Right atrium auricular region (tissue), 2 donors: ENCODE results near the gene TGM2. TPM values are rescaled to one million over a fixed set of nuclear protein-coding genes. Genes with fewer than 3 reads are reported as not detected.
"Not testable (repeated sequence)": the region's sequence is repeated elsewhere in the genome, so short reads cannot be mapped to it uniquely, and the experiment has no call there.

Source experiments
- DNase-seq: peaks from one replicate; pipeline ENCODE4 v3.0.0-alpha.2; 2019; ENCODE audit warnings: low spot score
- H3K27ac ChIP-seq, 2 donors: fragments of 200-600 bp; sonication (generic); 1 replicate in 1 of 2; 2 replicates in 1 of 2; pipeline ENCODE4 v1.5.1; 2016 to 2019
- H3K27me3 ChIP-seq, 2 donors: fragments of 200-600 bp; sonication (generic); one replicate each; pipeline versions ENCODE4 v1.5.1 to v1.6.0; 2017 to 2019
- H3K36me3 ChIP-seq: fragments of 200-600 bp; sonication (generic); one replicate; pipeline ENCODE4 v1.5.1; 2016
- H3K4me1 ChIP-seq, 2 donors: fragments of 200-600 bp; sonication (generic); one replicate each; pipeline versions ENCODE4 v1.5.1 to v1.6.0; 2017 to 2019
- H3K4me3 ChIP-seq, 2 donors: fragments of 200-600 bp; sonication (generic); 1 replicate in 1 of 2; 2 replicates in 1 of 2; pipeline ENCODE4 v1.5.1; 2017 to 2019; ENCODE audit warnings: mild to moderate bottlenecking in 1 of 2, moderate library complexity in 1 of 2
- H3K9me3 ChIP-seq, 2 donors: fragments of 200-600 bp; sonication (generic); one replicate each; pipeline ENCODE4 v1.5.1; 2019
- total RNA-seq, 2 donors: library from RNA; depleted of rRNA; stranded (reverse); fragments of >200 nt; gene quantifications; one replicate each; pipeline ENCODE4 v1.1.0, GENCODE V29; 2016
- TF ChIP-seq, protein P1 (sequence below), 2 donors: fragments of 200-600 bp; sonication (generic); IDR thresholded peaks; one replicate each; pipeline ENCODE4 v1.5.1; 2019; ENCODE audit warnings: antibody characterized with exemption in 2 of 2

Gene TGM2
- total RNA-seq, 2 donors from 2014 or later: 680 to 1,303 TPM

DNA sequence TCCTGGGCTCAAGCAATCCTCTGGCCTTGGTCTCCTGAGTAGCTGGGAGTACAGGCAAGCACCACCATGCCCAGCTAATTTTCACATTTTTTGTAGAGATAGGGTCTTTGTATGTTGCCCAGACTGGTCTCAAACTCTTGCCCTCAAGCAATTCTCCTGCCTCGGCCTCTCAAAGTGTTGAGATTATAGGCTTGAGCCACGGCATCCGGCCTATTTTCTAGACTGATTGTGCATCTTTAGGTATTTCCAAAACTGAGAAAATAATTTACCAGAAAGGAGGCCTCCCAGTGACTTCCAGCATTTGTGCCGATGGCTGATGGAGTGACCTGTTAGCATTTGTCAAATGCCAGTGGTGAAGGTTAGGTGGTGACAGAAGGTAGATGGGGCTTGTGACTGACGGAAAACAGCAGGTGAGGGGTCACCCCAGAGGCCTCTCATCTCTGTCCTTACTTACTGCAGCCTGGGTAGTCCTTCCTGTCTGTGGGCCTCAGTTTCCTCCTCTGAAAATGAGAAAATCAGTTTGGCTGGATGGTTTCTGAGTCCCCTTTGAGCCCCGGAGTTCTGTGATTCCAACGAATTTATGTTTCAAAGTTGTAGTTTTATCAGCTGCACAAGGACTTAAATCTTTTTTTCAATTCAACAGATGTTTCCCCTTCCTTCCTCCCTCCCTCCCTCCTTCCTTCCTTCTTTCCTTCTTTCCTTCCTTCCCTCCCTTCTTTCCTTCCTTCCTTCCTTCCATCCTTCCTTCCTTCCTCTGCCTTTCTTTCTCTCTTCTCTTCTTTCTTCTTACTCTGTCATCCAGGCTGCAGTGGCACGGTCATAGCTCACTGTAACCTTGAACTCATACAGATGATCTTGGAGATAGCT, 53.5 kb downstream of the TGM2 start:
- TF ChIP-seq, protein P1, sequence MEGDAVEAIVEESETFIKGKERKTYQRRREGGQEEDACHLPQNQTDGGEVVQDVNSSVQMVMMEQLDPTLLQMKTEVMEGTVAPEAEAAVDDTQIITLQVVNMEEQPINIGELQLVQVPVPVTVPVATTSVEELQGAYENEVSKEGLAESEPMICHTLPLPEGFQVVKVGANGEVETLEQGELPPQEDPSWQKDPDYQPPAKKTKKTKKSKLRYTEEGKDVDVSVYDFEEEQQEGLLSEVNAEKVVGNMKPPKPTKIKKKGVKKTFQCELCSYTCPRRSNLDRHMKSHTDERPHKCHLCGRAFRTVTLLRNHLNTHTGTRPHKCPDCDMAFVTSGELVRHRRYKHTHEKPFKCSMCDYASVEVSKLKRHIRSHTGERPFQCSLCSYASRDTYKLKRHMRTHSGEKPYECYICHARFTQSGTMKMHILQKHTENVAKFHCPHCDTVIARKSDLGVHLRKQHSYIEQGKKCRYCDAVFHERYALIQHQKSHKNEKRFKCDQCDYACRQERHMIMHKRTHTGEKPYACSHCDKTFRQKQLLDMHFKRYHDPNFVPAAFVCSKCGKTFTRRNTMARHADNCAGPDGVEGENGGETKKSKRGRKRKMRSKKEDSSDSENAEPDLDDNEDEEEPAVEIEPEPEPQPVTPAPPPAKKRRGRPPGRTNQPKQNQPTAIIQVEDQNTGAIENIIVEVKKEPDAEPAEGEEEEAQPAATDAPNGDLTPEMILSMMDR (IDR thresholded peaks at IDR 0.05): no peak
- H3K4me1 ChIP-seq: peaks cover 0 to 61% of the 10 kb centered on the region in 2 donors
- no peaks in the 10 kb centered on the region for H3K9me3 ChIP-seq
- no peaks in the 10 kb centered on the region for H3K27me3 ChIP-seq
- no peak overlapping the region for H3K4me3 ChIP-seq
- DNase-seq: peak; percentile 46
- peak overlapping the region; percentile 77 to 88 for H3K27ac ChIP-seq
- no peaks in the 10 kb centered on the region for H3K36me3 ChIP-seq

DNA sequence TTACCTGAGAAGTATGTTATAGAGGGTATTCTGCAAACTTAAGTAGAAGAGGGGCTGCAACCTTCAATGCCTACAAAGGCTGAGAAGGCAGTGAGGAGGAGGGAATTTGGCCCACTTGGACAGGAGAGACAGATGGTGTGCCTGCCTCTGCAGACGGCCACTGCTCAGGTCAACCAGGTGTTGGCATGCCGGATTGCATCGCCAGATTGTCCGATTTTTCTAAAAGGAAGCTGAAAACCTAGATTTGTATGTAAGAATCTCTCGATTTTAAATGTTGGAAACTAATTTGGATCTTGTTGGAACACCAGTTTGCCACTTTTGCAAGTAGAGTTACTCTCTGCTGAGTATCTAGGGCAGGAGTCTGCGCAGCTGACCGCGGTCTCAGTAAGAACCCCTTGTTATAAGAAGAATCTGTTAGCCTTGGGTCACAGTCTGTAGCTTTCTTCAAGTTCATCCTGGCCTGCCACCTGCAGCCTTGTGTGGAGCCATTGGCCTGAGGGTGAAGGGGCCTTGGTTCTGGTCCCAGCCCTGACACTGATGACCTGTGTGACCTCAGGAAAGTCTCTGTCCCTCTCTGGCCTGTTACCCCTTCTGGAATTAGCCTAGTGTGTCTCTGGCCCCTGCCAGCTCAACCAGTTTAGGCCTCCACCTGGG, 54.4 kb downstream of the TGM2 start:
- peak; percentile 55 for DNase-seq
- H3K4me1 ChIP-seq: peaks cover 0 to 61% of the 10 kb centered on the region in 2 donors
- TF ChIP-seq, protein P1 (IDR thresholded peaks at IDR 0.05): no peak

DNA sequence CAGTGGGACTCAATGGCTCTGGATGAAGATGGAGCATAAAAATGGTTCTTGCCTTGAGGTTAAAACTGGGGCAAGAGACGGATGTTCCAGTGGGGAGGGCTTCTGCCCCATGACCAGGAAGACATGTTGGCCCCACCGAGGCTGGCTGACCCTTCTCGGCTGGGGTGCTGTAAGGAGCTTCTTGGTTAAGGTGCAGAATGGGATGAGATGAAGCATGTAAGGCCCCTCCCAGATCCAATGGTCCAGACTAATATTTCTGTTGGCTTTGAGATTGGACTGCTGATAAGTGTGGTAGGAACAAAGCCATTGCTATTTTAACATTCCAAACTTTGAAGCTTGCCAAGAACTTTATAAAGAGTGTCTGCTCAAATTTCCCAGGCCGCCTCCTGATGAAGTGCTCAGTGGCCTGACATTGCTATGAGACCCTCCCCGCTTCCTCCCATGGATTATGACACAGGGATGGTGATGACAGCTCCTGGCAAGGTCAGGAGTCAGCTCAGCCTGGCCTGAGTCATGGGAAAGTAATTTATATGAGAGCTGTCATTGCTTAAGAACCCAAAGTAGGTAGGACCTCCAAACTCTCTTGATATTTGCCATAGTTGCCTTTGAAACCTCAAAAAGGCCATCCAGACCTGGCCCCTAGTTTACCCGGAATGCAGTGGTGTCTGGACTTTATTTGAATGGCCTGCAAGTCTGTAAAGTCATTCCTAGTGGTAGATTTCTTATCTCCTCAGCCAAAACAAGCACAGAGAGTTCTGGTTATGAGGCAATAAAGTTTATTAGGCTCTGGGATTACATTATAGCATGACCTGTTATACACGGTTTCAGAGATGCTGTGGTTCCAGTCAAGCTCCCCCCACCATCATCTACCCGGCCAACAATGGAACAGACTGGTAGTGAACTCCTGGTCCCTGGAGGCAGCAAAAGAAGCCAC, 55.2 kb downstream of the TGM2 start:
- TF ChIP-seq, protein P1 (IDR thresholded peaks at IDR 0.05): no peak
- H3K27me3 ChIP-seq: no peaks in the 10 kb centered on the region
- peaks cover 0 to 60% of the 10 kb centered on the region in 2 donors for H3K4me1 ChIP-seq
- H3K36me3 ChIP-seq: no peaks in the 10 kb centered on the region
- no peak overlapping the region for H3K4me3 ChIP-seq
- H3K9me3 ChIP-seq: no peaks in the 10 kb centered on the region
- DNase-seq: peak; percentile 91
- peak overlapping the region; percentile 77 to 88 for H3K27ac ChIP-seq

More for the DNA sequence above, 54.4 kb downstream of the TGM2 start:
- Histone ChIP-seq H3K9me3 (no peaks in the 10 kb centered on the region), H3K27ac (peak overlapping the region; percentile 77 to 88), H3K4me3 (no peak overlapping the region), H3K27me3 (no peaks in the 10 kb centered on the region), H3K36me3 (no peaks in the 10 kb centered on the region)

DNA sequence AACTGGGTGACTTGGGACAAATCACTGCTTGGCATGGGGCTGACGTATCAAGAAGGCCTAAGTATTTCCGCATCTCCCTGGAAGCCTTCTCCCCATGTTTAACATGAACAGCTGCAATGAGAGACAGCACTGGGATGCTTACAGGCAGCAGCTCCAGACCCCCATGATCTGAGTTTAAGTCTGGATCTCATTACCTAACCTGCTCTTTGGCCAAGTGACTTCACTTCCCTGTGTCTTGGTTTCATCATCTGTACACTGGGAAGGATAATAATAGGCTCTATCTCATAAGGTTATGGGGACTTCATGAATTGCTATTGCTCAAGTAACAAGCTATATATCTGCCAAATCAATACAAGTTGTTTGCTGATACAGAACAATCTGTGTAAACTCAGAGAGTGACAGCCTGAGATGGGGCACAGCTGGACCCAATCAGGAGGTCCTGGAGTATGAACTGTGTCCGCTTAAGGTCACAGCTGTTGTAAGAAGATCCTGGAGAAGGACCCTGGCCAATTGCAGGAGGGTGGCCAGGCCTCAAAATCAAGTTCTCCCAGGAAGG, 56.0 kb downstream of the TGM2 start:
- DNase-seq: no peak
- no peaks in the 10 kb centered on the region for H3K36me3 ChIP-seq
- H3K4me1 ChIP-seq: peaks cover 0 to 52% of the 10 kb centered on the region in 2 donors
- H3K27me3 ChIP-seq: no peaks in the 10 kb centered on the region
- no peaks in the 10 kb centered on the region for H3K9me3 ChIP-seq
- peak overlapping the region; percentile 77 to 88 for H3K27ac ChIP-seq
- H3K4me3 ChIP-seq: no peak overlapping the region
- TF ChIP-seq, protein P1 (IDR thresholded peaks at IDR 0.05): no peak

DNA sequence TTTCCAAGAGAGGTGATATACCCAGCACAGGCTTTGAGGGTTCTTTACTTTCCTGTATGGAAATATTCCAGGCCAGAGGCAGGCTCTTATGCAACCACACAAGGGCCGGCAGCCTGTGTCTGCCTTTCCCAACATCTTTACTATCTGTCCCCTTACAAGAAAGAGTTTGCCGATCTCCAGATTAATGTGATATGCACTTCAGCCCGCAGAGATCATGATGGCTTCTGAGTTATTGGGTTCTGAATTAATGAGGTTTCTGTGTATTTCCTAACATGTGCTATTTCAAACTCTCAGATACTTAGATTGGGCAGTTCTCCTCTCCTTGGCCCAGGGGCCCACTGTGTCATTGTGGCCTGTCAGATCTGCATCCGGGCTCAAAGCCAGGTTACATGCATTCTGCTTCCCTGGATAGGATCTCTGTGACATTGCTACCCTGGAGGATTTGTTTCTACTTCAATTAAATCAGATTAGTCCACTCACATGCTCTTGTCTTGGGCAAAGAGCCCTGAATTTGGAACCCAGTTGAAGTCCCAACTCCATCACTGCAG, 56.6 kb downstream of the TGM2 start:
- Histone ChIP-seq H3K4me1 (peaks cover 0 to 46% of the 10 kb centered on the region in 2 donors), H3K36me3 (no peaks in the 10 kb centered on the region), H3K9me3 (no peaks in the 10 kb centered on the region), H3K27me3 (no peaks in the 10 kb centered on the region), H3K4me3 (no peak overlapping the region), H3K27ac (peak overlapping the region; percentile 77 to 88)
- peak; percentile 71 for DNase-seq
- TF ChIP-seq, protein P1 (IDR thresholded peaks at IDR 0.05): no peak

DNA sequence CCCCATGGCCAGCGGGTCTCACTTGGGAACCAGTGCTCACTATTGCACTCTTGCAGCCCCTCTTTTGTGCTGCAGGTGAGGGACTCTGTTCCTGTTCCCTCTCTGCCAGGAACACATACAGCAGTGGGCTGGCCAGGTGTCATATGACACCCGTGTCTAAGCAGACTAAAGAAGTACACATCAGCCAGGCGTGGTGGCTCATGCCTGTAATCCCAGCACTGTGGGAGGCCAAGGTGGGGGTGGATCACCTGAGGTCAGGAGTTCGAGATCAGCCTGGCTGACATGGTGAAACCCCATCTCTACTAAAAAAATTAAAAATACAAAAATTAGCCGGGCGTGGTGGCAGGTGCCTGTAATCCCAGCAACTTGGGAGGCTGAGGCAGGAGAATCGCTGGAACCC, 57.2 kb downstream of the TGM2 start:
- H3K9me3 ChIP-seq, H3K27me3 ChIP-seq, H3K4me3 ChIP-seq, H3K36me3 ChIP-seq: not testable (repeated sequence)
- DNase-seq: peak; percentile 57
- Histone ChIP-seq H3K27ac (peak overlapping the region; percentile 77 to 88), H3K4me1 (peaks cover 0 to 42% of the 10 kb centered on the region in 2 donors)

DNA sequence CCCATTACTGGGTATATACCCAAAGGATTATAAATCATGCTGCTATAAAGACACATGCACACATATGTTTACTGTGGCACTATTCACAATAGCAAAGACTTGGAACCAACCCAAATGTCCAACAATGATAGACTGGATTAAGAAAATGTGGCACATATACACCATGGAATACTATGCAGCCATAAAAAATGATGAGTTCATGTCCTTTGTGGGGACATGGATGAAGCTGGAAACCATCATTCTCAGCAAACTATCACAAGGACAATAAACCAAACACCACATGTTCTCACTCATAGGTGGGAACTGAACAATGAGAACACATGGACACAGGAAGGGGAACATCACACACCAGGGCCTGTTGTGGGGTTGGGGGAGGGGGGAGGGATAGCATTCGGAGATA, 57.7 kb downstream of the TGM2 start:
- not testable (repeated sequence) for H3K27ac ChIP-seq, H3K36me3 ChIP-seq, DNase-seq, H3K4me3 ChIP-seq, H3K9me3 ChIP-seq, H3K27me3 ChIP-seq
- peaks cover 0 to 42% of the 10 kb centered on the region in 2 donors for H3K4me1 ChIP-seq
